Gastroesophageal sphincter (tissue), 3 donors: Measurements from ENCODE around the gene MGAM2.

Source experiments
- CTCF ChIP-seq, 4 experiments: fragments of 200-600 bp in 2 of 4; fragments of 450-650 bp in 2 of 4; sonication (generic) in 1 of 4; IDR thresholded peaks; one replicate each; pipeline ENCODE4 v1.5.1; 2017 to 2019; ENCODE audit warnings: antibody characterized with exemption in 4 of 4, mild to moderate bottlenecking in 2 of 4, moderate library complexity in 2 of 4
- EP300 ChIP-seq: sonication (generic); formaldehyde crosslinking; IDR thresholded peaks from one replicate; pipeline ENCODE4 v1.6.1; 2017; ENCODE audit warnings: antibody characterized with exemption, mild to moderate bottlenecking
- POLR2A ChIP-seq, 2 donors: fragments of 450-650 bp; IDR thresholded peaks; one replicate each; pipeline ENCODE4 v1.6.1; 2017; ENCODE audit warnings: antibody characterized with exemption in 2 of 2, mild to moderate bottlenecking in 2 of 2, moderate library complexity in 1 of 2
- POLR2AphosphoS5 ChIP-seq: sonication (generic); formaldehyde crosslinking; IDR thresholded peaks from one replicate; pipeline ENCODE4 v1.6.1; 2017; ENCODE audit warnings: antibody characterized with exemption

- TF ChIP-seq CTCF (IDR thresholded peaks at IDR 0.05): no peak
- no peak for TF ChIP-seq POLR2A (IDR thresholded peaks at IDR 0.05)
- no peak for TF ChIP-seq POLR2AphosphoS5
- TF ChIP-seq EP300: no peak
These were observed 18.7 kb downstream of the MGAM2 start for GRCh38 chr7:142130267-142130666.
